GM21381 (cell line): ENCODE results near the gene SEC24A.
A peak's percentile ranks its signal among the peaks of the same experiment; 100 is the strongest.
"Not testable (repeated sequence)": the region's sequence is repeated elsewhere in the genome, so short reads cannot be mapped to it uniquely, and the experiment has no call there.

Experiments
- ATAC-seq: cut with Tn5 transposase; IDR thresholded peaks from one replicate; pipeline ENCODE4 v1.9.1; 2021; ENCODE audit warnings: mild to moderate bottlenecking, moderate library complexity; ENCODE audit not compliant: unreplicated experiment

Gene SEC24A

DNA sequence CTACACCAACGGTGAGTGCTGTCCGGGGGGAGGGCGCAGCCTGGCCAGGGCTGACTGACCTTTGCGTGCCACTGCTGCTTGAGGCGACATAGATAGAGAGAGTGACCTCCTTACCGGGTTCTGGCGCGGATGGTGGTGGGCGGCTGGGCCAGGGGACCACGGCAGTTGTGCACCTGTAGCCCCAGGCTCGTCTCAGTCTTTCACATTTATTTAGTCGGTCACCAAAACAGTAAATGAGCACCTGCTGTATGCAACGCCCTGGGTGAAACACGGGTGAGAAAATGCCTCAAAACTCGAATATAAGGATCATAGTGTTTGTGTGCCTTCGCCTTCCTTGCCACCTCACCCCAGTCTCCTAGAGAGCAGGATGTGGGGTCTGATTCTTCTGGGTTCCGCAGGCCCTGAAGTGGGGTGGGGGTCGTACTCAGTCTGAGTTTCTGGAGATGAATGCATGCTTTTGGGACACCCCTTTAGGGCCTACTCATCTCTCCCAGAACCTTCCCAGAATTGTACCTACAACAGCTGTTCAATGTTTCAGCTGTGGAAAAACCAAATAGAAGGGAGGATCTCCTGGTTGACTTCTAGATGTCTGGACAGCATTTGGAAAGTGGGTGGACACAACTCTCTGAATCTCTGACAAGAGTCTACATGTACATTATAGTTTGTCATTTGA, 714 bp downstream of the SEC24A start:
- ATAC-seq: peak; percentile 9

DNA sequence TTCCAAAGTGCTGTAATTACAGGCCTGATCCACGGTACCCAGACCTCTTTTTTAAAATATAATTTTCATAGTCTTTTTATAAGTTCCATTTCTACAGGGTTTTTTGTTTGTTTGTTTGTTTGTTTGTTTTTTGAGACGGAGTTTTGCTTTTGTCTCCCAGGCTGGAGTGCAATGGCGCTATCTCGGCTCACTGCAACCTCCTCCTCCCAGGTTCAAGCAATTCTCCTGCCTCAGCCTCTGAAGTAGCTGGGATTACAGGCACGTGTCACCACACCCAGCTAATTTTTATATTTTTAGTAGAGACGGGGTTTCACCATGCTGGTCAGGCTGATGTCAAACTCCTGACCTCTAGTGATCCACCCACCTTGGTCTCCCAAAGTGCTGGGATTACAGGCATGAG, 2.1 kb downstream of the SEC24A start:
- not testable (repeated sequence) for ATAC-seq

DNA sequence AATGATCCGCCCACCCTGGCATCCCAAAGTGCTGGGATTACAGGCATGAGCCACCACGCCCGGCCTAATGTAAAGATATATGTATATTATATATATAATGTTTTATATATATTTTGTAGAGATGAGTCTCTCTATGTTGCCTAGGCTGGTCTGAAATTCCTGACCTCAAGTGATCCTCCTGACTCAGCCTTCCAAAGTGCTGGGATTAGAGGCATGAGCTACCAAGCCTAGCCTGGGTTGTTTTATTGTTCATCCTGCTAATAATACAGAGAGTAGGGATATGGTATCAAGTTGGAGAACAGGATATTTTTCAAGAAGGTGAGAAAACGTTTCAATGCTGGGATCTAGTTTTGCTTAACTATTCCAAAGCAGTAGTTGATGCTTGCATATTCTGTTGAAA, 2.9 kb downstream of the SEC24A start:
- no peak for ATAC-seq

DNA sequence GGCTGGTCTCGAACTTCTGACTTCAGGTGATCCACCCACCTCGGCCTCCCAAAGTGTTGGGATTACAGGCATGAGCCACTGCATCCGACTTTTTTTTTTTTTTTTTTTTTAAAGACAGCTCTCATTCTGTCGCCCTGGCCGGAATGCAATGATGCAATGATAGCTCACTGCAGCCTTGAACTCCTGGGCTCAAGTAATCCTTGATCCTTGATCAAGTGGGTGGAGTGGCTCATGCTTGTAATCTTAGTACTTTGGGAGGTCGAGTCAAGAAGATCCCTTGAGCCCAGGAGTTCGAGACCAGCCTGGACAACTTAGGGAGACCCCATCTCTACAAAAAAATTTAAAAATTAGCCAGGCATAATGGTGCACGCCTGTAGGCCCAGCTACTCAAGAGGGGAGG, 8.1 kb downstream of the SEC24A start:
- no peak for ATAC-seq

DNA sequence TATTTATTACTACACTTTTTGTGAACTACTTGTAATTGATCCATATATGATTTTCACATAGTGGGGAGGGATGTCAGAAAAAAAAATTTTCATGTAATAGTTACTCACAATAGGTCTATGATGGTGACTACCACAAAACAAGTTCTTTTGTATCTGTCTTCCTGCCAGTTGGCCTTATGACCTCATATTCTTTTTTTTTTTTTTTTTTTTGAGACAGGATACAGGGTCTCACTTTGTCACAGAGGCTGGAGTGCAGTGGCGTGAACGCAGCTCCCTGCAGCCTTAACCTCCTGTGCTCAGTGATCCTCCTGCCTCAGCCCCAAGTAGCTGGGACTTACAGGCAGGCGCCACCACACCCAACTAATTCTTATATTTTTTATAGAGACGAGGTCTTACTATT, 10.9 kb downstream of the SEC24A start:
- no peak for ATAC-seq

DNA sequence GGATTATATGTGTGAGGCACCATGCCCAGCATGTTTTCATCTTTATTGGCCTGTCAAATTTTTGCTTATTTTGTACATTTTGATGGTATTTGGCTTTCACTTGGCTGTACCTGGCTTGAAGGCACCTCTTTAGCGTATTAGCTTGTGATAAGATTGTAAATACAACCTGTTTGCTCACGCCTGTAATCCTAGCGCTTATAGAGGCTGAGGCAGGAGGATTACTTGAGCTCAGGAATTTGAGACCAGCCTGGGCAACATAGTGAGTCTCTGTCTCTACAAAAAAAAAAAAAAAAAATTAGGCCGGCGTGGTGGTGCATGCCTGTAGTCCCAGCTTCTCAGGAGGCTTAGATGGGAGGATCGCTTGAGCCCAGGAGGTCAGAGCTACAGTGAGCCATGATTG, 11.3 kb downstream of the SEC24A start:
- ATAC-seq: no peak

DNA sequence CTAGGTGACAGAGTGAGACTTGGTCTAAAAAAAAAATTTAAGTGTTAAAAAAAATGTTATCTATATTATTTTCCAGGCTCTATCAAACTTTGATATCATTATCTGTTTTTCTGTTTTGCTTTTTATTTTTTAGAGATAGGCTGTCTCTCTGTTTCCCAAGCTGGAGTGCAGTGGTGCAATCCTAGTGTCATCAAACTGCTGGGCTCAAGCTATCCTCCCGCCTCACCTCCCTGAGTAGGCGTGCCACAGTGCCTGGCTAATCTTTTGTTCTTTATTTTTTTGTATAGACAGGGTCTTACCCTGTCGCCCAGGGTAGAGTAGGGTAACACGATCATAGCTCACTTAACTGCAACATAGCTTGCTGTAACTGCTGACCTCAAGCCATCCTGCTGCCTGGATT, 14.4 kb downstream of the SEC24A start:
- no peak for ATAC-seq

DNA sequence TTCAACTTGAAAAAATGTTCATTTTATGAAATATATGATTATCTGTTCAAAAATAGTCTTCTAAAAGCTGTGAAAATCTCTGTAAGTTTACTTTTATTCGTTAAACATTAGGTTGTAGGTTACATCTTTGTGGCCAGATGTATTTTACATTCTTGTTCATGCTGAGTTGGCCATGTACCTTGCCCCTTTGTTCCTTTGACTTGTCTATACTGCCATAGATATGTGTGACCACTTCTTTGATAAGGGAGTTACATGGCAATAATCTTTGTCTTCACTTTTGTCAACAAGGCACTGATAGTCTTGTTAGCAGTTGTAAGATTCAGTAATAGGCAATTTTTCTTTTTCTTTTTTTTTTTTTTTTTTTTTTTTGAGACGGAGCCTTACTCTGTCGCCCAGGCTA, 15.9 kb downstream of the SEC24A start:
- ATAC-seq: no peak

DNA sequence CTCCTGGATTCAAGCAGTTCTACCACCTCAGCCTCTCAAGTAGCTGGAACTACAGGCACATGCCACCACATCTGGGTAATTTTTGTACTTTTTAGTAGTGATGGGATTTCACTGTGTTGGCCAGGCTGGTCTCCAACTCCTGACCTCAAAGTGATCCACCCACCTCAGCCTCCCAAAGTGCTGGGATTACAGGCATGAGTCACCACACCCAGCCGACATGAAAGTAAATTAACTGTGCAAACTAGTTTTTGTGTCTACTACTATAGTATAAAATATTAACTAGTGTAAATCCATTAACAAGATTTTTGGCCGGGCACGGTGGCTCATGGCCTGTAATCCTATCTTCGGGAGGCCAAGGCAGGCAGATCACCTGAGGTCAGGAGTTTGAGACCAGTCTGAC, 25.0 kb downstream of the SEC24A start:
- not testable (repeated sequence) for ATAC-seq

DNA sequence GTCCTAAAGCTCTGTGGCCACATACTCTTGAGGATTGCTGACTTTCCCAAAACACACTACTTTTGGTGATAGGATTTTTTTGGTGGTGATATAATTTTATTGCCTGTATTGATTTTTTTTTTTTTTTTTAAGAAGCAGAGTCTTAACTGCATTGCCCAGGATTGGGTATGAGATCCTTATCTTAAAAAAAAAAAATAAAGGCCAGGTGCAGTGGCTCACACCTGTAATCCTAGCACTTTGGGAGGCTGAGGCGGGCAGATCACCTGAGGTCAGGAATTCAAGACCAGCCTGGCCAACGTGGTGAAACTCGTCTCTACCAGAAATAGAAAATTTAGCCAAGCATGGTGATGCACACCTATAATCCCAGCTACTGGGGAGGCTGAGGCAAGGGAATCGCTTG, 28.8 kb downstream of the SEC24A start:
- not testable (repeated sequence) for ATAC-seq

DNA sequence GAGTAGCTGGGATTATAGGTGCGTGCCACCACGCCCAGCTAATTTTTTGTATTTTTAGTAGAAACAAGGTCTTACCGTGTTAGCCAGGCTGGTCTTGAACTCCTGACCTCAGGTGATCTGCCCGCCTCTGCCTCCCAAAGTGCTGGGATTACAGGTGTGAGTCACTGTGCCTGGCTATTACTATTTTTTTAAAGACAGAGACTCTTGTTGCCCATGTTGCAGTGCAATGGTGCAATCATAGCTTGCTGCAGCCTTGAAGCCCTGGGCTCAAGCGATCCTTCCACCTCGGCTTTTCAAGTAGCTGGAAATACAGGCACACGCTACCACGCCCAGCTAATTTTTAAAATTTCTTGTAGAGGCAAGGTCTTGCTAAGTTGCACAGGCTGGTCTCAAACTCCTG, 41.6 kb downstream of the SEC24A start:
- ATAC-seq: not testable (repeated sequence)

DNA sequence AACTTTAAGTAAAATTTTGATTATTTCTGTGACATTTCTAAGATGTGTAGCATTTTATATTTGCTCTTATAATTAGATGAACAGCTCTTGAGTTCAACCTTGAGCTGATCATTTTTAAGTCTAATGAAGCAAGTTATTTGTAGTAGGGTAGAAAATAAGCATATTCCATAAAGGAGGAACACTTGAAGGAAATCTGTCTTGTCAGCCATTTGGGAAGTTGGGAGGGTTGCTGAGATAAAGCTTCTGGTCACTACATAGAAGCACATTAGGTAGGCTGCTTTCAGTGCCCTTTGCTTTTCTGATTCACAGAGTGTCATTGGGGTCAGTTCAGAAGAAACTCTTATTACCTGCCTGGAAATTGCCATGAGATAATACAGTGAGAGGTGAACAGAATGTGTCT, 44.1 kb downstream of the SEC24A start:
- no peak for ATAC-seq

DNA sequence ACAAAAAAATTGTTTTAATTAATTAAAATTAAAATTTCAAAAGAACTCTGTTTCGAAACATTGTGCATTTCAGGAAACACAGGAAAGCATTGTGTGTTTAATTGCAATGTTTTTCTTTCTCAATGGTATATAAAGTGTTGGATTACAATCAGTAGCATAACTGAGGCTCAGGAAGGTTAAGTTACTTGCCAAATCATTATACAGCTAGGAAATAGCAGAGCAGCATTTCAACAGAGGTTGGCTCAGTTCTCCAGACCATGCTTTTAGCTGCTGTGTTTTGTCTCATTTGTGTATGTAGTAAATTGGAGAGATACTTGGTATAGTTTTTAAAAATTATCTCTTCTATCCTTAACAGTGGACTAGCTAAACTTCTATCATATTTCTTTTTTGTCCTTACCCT, 59.7 kb downstream of the SEC24A start:
- no peak for ATAC-seq

DNA sequence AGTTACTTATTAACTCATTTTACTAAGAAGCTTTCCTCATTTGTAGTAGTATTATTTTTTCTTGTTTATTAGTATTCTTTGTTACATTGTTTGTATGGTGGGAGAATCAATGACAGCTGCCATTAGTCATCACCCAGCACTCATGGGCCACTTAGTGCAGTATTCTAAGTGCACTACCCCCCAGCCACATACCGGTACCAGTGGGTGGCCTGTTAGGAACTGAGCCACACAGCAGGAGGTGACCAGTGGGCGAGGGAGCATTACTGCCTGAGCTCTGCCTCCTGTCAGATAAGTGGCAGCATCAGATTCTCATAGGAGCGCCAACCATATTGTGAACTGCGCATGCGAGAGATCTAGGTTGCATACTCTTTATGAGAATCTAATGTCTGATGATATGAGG, 65.5 kb downstream of the SEC24A start:
- no peak for ATAC-seq

DNA sequence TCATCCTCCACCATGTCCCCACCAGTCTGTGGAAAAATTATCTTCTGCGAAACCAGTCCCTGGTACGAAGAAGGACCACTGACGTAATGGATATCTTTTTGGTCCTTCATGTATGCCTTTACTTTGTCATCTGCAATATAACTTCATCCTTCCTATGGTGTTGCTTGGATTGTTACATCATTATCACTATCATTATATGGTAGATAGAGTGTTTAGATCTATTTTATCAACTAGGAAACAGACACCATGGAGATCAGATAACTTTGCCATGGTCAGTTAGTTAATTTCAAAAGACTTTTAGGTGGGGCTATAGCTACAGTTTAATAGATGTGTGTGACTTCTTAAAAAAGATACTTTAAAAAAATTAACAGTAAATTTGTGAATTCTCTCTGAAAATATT, 66.0 kb downstream of the SEC24A start:
- no peak for ATAC-seq

DNA sequence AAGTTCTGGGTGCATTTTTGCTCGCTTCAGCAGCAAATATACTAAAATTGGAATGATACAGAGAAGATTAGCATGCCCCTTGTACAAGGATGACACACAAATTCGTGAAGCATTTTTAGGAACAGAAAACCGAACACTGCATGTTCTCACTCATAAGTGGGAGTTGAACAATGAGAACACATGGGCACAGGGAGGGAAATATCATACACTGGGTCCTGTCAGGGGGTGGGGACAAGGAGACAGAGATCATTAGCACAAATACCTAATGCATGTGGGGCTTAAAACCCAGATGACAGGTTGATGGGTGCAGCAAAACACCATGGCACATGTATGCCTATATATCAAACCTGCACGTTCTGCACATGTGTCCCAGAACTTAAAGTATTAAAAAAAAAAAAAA, 66.9 kb downstream of the SEC24A start:
- ATAC-seq: not testable (repeated sequence)

DNA sequence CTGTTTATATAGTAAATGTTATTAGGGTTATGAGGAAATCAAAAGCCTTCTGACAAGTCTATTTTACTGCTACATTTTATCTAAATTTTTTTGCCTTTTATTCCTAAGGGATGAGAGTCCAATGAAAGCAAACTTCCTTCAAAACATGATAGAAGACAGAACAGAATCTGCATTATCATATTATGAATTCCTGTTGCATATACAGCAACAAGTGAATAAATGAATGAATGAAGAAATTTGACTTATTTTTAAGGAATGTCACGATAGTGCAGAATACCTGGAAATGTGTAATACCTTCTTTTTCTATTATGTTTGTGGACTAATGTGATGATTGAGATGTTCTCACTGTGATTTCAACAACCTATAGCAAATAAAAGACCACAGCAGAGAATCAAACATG, 76.3 kb downstream of the SEC24A start:
- no peak for ATAC-seq

DNA sequence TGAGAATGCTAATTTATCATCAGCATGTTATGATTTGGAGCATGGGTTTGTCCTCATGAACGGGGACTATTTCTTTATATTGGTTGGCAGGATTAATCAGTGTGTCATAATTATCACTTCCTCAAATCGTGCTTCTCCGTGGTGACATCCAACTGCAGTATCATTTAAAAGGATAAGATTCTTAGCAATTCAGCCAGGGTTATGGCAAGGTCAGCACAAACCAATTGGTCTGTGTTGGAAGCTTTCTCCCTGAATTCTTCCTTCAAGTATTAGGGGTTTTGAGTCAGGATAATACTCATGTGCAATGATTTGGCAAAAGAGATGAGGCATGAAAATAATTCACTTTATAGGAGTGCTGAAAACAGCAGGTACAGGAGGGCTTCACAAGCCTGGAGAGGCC, 84.2 kb downstream of the SEC24A start:
- no peak for ATAC-seq

DNA sequence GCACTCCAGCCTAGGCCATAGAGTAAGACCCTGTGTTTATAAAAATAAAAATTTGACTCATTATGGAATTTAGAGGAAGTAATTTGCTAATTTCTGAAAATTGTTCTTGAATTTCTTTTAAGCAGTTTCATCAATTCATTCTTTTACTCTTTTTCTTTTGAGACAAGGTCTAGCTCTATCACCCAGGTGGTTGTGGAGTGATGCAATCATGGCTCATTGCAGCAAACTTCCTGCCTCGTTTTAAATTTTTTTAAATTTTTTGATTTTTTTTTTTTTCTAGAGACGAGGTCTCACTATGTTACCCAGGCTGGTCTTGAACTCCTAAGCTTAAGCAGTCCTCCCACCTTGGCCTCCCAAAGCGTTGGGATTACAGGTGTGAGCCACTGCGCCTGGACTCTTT, 86.7 kb downstream of the SEC24A start:
- no peak for ATAC-seq

DNA sequence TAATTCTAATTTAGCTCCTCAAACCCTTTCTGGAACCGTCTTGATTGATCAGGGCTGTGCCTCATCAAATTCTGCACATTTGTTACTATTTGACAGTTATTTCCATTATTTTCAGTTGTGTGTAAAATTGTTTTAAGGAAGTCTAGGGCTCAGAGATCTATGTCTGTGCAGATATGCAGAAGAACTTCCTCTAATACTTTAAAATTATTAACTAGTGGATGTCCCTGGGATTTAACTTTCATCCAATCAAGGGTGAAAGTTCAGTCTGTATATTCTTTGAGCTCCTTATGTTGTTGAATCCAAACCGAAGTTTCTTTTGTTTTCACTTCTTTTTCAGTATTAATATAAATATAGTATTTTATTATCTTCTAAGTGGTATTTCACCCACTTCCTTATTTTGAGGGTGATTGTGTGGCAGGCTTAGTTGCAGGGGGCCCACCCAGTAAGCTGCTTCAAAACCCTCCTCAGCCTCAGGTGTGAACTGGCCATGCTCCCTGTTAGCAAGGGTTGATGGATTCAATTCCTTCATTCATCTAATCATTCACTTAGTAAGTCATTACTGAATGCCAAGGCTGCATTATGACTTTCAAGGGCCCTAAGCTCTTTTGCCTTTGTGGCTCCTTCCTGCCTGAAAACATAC, 87.7 kb downstream of the SEC24A start:
- no peak for ATAC-seq

DNA sequence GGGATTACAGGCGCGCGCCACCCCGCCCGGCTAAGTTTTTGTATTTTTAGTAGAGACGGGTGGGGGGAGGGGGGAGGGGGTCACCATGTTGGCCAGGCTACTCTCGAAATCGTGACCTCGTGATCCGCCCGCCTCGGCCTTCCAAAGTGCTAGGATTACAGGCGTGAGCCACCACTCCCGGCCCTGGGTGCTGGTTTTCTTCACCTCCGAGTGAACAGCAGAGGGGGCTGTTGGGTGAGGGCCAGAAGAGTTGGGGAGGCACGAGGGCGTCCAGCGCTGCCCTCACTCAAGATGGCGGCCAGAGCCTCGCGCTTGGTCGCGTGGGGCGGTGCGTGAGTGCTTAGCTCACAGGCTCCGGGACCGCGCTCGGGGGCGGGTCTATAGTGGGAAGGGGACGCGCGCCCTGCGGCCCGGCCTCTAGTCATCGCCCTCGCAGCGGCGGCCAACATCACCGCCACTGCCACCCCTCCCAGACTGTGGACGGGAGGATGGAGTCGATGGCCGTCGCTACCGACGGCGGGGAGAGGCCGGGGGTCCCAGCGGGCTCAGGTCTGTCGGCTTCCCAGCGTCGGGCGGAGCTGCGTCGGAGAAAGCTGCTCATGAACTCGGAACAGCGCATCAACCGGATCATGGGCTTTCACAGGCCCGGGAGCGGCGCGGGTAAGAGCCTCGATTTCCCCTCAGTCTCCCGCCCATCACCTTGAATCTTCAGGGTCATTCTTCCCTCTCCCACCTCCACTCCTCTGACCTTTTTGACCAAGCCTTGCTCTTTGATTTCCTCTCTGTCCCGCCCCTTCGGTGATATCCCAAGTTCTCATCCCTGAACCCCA, 89.8 kb downstream of the SEC24A start, which contains the start of gene CAMLG:
TSS of gene CAMLG (plus strand) at position 416 of the 830 bp plus-strand sequence. CDS start at position 489, 73 bp downstream.
- peak; percentile 95 for ATAC-seq
